B cell (primary cell): Measurements from ENCODE around the gene BHLHE23. TPM values are rescaled to one million over a fixed set of nuclear protein-coding genes. Genes with fewer than 3 reads are reported as not detected.
A peak's percentile ranks its signal among the peaks of the same experiment; 100 is the strongest.

Experiments used
- ATAC-seq: fragments of 200-7000 bp; cut with Tn5 transposase; one replicate; pipeline ENCODE4 v1.10.0; 2021; ENCODE audit warnings: low read depth, mild to moderate bottlenecking, moderate number of reproducible peaks, moderate library complexity
- CTCF ChIA-PET: fragments of 350-600 bp; sonication (Branson Sonifier 250); formaldehyde crosslinking; loops from one replicate; lab custom pipeline; 2021; ENCODE audit warnings: antibody characterized with exemption, inconsistent platforms; lab: Charles Lee
- POLR2A ChIA-PET: fragments of 350-600 bp; sonication (Branson Sonifier 250); formaldehyde crosslinking; loops from one replicate; lab custom pipeline; 2021; ENCODE audit warnings: antibody characterized with exemption; lab: Charles Lee
- DNase-seq: peaks from one replicate; pipeline ENCODE4 v3.0.0; 2013
- H2AFZ ChIP-seq: 2 replicates; pipeline ENCODE4 v1.6.1; 2012; ENCODE audit warnings: mild to moderate bottlenecking, low read depth, low read length; ENCODE audit not compliant: insufficient read depth, poor library complexity, severe bottlenecking
- H3K27ac ChIP-seq, 2 donors: 1 replicate in 1 of 2; 2 replicates in 1 of 2; pipeline ENCODE4 v1.5.1; 2012 to 2013; ENCODE audit warnings: low read length in 2 of 2, mild to moderate bottlenecking in 2 of 2, moderate library complexity in 1 of 2
- H3K27me3 ChIP-seq, 4 experiments: fragments of 200-600 bp in 1 of 4; sonication (generic) in 1 of 4; replicated peaks in 1 of 4; 1 replicate in 2 of 4; 2 replicates in 2 of 4; pipeline versions ENCODE4 v1.6.1 to v1.7.0; 2013 to 2016; ENCODE audit warnings: low read length in 3 of 4, mild to moderate bottlenecking in 2 of 4, mixed read lengths in 1 of 4, moderate library complexity in 1 of 4; ENCODE audit not compliant: insufficient read depth in 4 of 4, control insufficient read depth in 3 of 4; ENCODE audit errors: control extremely low read depth in 1 of 4
- H3K36me3 ChIP-seq, 2 experiments: replicated peaks in 1 of 2; 1 replicate in 1 of 2; 2 replicates in 1 of 2; pipeline versions ENCODE4 v1.6.1 to v1.7.1; 2013; ENCODE audit warnings: low read length in 1 of 2; ENCODE audit not compliant: insufficient read depth in 2 of 2, control insufficient read depth in 1 of 2; ENCODE audit errors: control extremely low read depth in 1 of 2, extremely low read depth in 1 of 2
- H3K4me1 ChIP-seq, 2 donors: fragments of 200-600 bp in 1 of 2; sonication (generic) in 1 of 2; 1 replicate in 1 of 2; 2 replicates in 1 of 2; pipeline versions ENCODE4 v1.5.1 to v1.6.1; 2013 to 2017; ENCODE audit warnings: low read length in 2 of 2; ENCODE audit not compliant: control insufficient read depth in 2 of 2, insufficient read depth in 2 of 2
- H3K4me2 ChIP-seq: replicated peaks from 2 replicates; pipeline ENCODE3; 2012; ENCODE audit warnings: mild to moderate bottlenecking, low read depth, low read length; ENCODE audit not compliant: poor library complexity, severe bottlenecking
- H3K4me3 ChIP-seq, 5 experiments: fragments of 200-600 bp in 1 of 5; sonication (generic) in 1 of 5; 1 replicate in 3 of 5; 2 replicates in 2 of 5; pipeline versions ENCODE4 v1.5.1 to v1.7.0; 2011 to 2016; ENCODE audit warnings: low read length in 4 of 5, mild to moderate bottlenecking in 4 of 5, low read depth in 2 of 5, control low read depth in 1 of 5, moderate library complexity in 1 of 5; ENCODE audit not compliant: insufficient read depth in 1 of 5; ENCODE audit errors: control extremely low read depth in 1 of 5, extremely low read depth in 1 of 5
- H3K79me2 ChIP-seq: fragments of 200-600 bp; sonication (generic); one replicate; pipeline ENCODE4 v1.6.0; 2016; ENCODE audit warnings: low read length; ENCODE audit not compliant: control insufficient read depth, insufficient read depth
- H3K9ac ChIP-seq: fragments of 200-600 bp; sonication (generic); 2 replicates; pipeline ENCODE4 v1.6.1; 2017; ENCODE audit warnings: mild to moderate bottlenecking, low read length, moderate library complexity
- H3K9me3 ChIP-seq, 3 donors: one replicate each; pipeline versions ENCODE4 v1.6.1 to v1.7.1; 2013; ENCODE audit warnings: low read length in 2 of 3; ENCODE audit not compliant: control insufficient read depth in 2 of 3, insufficient read depth in 1 of 3; ENCODE audit errors: control extremely low read depth in 1 of 3
- H4K20me1 ChIP-seq: 2 replicates; pipeline ENCODE4 v1.6.0; 2012; ENCODE audit warnings: mild to moderate bottlenecking, low read length; ENCODE audit not compliant: insufficient read depth, control insufficient read depth, poor library complexity, severe bottlenecking
- H3K27ac Mint-ChIP-seq: one replicate; pipeline ENCODE4 v1.8.0; 2021; ENCODE audit warnings: mixed read lengths
- H3K27me3 Mint-ChIP-seq: one replicate; pipeline ENCODE4 v1.8.0; 2021; ENCODE audit warnings: mixed read lengths
- H3K4me1 Mint-ChIP-seq: one replicate; pipeline ENCODE4 v1.8.0; 2021; ENCODE audit warnings: mixed read lengths
- H3K4me3 Mint-ChIP-seq: one replicate; pipeline ENCODE4 v1.8.0; 2021; ENCODE audit warnings: mixed read lengths
- H3K9me3 Mint-ChIP-seq: one replicate; pipeline ENCODE4 v1.8.0; 2022; ENCODE audit warnings: mixed read lengths; ENCODE audit not compliant: insufficient read depth
- EZH2 ChIP-seq: IDR thresholded peaks from 2 replicates; pipeline ENCODE4 v1.6.1; 2012; ENCODE audit warnings: borderline replicate concordance, low read depth, mild to moderate bottlenecking, moderate library complexity, low read length; ENCODE audit not compliant: insufficient read depth, poor library complexity, severe bottlenecking
- WGBS: methylation state at CpG from one replicate; pipeline ENCODE4 v1.1.5; 2013; ENCODE audit warnings: missing lambda C conversion rate; ENCODE audit not compliant: insufficient coverage; 5-methylcytosine and 5-hydroxymethylcytosine counted together
- intact Hi-C: fragments of 100-400 bp; cut with micrococcal nuclease; formaldehyde crosslinking; loops from one replicate; pipeline ENCODE4 v1.10.0; 2022
- polyA plus RNA-seq: library from polyadenylated mRNA; depleted of rRNA; stranded (reverse); fragments of >200 nt; gene quantifications from 2 replicates; pipeline ENCODE4 v1.2.3, GENCODE V29; 2012
- total RNA-seq, 2 donors: library from RNA; stranded (reverse); fragments of 120-200 nt in 1 of 2; gene quantifications; 1 replicate in 1 of 2; 2 replicates in 1 of 2; pipeline versions ENCODE4 v1.2.3 to v1.2.4, GENCODE V29; 2013 to 2022
- TF ChIP-seq, protein P1 (sequence below): fragments of 200-600 bp; IDR thresholded peaks from one replicate; pipeline ENCODE4 v1.8.0; 2022; ENCODE audit warnings: antibody characterized with exemption, mild to moderate bottlenecking

BHLHE23 gene
- total and polyA plus RNA-seq, 2 donors (not counting 1 experiment from before 2014, with no cell fraction given): not detected

DNA sequence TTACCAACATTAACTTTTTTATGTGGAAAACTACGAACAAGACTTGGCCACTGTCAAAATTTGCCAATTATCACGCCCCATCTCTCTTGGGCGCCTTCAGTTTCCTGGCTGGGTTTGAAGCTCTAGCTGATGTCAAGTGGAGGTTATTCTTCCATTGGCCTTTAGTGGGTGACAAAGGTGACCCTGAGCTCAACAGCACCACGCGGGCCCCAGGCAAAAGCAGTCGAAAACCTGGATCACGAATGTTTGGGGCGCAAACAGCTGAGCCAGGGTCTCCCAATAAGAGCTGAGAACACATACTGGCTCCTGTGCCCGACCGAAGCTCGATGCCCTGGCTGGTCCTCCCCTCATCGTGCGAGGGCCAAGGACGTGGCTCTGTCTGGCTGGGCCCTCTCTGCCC is 27.5 kb downstream of the BHLHE23 start:
- H3K9ac ChIP-seq: no peak overlapping the region
- H3K9me3 Mint-ChIP-seq: no peaks in the 10 kb centered on the region
- TF ChIP-seq EZH2: no peak
- TF ChIP-seq, protein P1, sequence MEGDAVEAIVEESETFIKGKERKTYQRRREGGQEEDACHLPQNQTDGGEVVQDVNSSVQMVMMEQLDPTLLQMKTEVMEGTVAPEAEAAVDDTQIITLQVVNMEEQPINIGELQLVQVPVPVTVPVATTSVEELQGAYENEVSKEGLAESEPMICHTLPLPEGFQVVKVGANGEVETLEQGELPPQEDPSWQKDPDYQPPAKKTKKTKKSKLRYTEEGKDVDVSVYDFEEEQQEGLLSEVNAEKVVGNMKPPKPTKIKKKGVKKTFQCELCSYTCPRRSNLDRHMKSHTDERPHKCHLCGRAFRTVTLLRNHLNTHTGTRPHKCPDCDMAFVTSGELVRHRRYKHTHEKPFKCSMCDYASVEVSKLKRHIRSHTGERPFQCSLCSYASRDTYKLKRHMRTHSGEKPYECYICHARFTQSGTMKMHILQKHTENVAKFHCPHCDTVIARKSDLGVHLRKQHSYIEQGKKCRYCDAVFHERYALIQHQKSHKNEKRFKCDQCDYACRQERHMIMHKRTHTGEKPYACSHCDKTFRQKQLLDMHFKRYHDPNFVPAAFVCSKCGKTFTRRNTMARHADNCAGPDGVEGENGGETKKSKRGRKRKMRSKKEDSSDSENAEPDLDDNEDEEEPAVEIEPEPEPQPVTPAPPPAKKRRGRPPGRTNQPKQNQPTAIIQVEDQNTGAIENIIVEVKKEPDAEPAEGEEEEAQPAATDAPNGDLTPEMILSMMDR: no peak
- no peak overlapping the region for H3K4me2 ChIP-seq
- H4K20me1 ChIP-seq: peaks cover 7% of the 10 kb centered on the region
- H2AFZ ChIP-seq: no peak overlapping the region
- intact Hi-C loops: loop anchor here (5.0 kb wide), 1 partner anchor 857 kb away; the partner anchor contains the start of gene LSM14B
- H3K9me3 ChIP-seq: peaks cover 0 to 37% (median 0%) of the 10 kb centered on the region in 3 donors
- H3K79me2 ChIP-seq: no peaks in the 10 kb centered on the region
- H3K27me3 Mint-ChIP-seq: peaks cover 50% of the 10 kb centered on the region
- peak overlapping the region; percentile 71 for H3K27ac Mint-ChIP-seq
- peaks cover 47% of the 10 kb centered on the region for H3K4me1 Mint-ChIP-seq
- H3K36me3 ChIP-seq: no peaks in the 10 kb centered on the region
- H3K4me3 ChIP-seq: no peak overlapping the region
- ATAC-seq: no peak
- WGBS: 72% methylated on average over 11 of the region's 14 CpGs
- H3K27me3 ChIP-seq: peaks cover 0 to 90% (median 47%) of the 10 kb centered on the region in 4 experiments
- peak overlapping the region; percentile 61 for H3K4me3 Mint-ChIP-seq
- peaks cover 53 to 58% of the 10 kb centered on the region in 2 donors for H3K4me1 ChIP-seq
- no peak overlapping the region for H3K27ac ChIP-seq
- no peak for DNase-seq
- ChIA-PET CTCF (interaction anchor here (0.8 to 1.2 kb wide), 5 partner anchors 20 to 104 kb away, joined by 3 to 7 read pairs (median 3); no protein-coding TSS in a partner anchor), POLR2A (no interaction called here)

DNA sequence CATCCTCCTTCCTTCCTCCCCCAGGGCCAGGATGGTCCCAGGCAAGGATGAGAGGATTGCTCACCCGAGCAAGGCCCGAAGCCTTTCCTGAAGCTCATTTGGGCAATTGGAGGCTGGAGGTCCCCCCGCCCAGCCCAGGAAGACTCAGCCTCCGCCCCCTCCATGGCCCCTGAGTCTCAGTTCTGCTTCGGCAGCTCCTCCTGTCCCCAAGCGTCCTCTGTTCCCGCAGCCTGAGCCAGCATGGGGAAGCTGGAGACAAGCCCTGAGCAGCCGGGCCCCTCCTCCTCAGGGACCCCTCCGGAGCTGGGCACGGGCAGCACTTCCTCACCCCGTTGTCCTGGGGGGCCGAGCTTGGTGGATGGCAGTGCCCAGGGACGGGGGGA is 28.2 kb downstream of the BHLHE23 start:
- H3K4me3 ChIP-seq: peak overlapping the region in 1 of 5 experiments; percentile 54
- Mint-ChIP-seq H3K27me3 (peaks cover 47% of the 10 kb centered on the region), H3K9me3 (no peaks in the 10 kb centered on the region), H3K4me1 (peaks cover 48% of the 10 kb centered on the region), H3K4me3 (peak overlapping the region; percentile 88), H3K27ac (peak overlapping the region; percentile 91)
- intact Hi-C loops: loop anchor here (1.0 to 5.0 kb wide), 2 partner anchors 31 to 856 kb away; partner anchors contain the start of gene LSM14B
- peaks cover 0 to 91% (median 49%) of the 10 kb centered on the region in 4 experiments for H3K27me3 ChIP-seq
- TF ChIP-seq EZH2: no peak
- TF ChIP-seq, protein P1: no peak
- ATAC-seq (no peak), DNase-seq (peak; percentile 64)
- POLR2A ChIA-PET: interaction anchor here (0.6 to 1.4 kb wide), 4 partner anchors 24 to 737 kb away, joined by 3 to 8 read pairs (median 4); no protein-coding TSS in a partner anchor
- peak overlapping the region; percentile 54 for H3K9ac ChIP-seq
- H4K20me1 ChIP-seq: peaks cover 7% of the 10 kb centered on the region
- H3K36me3 ChIP-seq: no peaks in the 10 kb centered on the region
- H2AFZ ChIP-seq: no peak overlapping the region
- no peak overlapping the region for H3K27ac ChIP-seq
- peaks cover 0 to 37% (median 0%) of the 10 kb centered on the region in 3 donors for H3K9me3 ChIP-seq
- peaks cover 57 to 58% of the 10 kb centered on the region in 2 donors for H3K4me1 ChIP-seq
- WGBS: 4% methylated on average over 13 of the region's 13 CpGs
- CTCF ChIA-PET: interaction anchor here (1.2 to 1.6 kb wide), 2 partner anchors 53 to 71 kb away, joined by 3 to 4 read pairs; no protein-coding TSS in a partner anchor
- peak overlapping the region; percentile 86 for H3K4me2 ChIP-seq
- no peaks in the 10 kb centered on the region for H3K79me2 ChIP-seq
